Tibial artery (tissue), 4 donors: ENCODE results near the gene SYMPK.

Experiments used
- DNase-seq, 2 donors: peaks; one replicate each; pipeline ENCODE4 v3.0.0-alpha.2; 2019
- H3K27ac ChIP-seq, 2 donors: fragments of 200-600 bp; sonication (generic) in 1 of 2; 1 replicate in 1 of 2; 2 replicates in 1 of 2; pipeline ENCODE4 v1.5.1; 2018 to 2019; ENCODE audit warnings: mild to moderate bottlenecking in 1 of 2
- H3K27me3 ChIP-seq, 2 donors: fragments of 200-600 bp; sonication (generic) in 1 of 2; one replicate each; pipeline versions ENCODE4 v1.5.1 to v1.6.0; 2016 to 2019
- H3K36me3 ChIP-seq, 3 donors: fragments of 200-600 bp; sonication (generic) in 2 of 3; one replicate each; pipeline ENCODE4 v1.5.1; 2016 to 2019; ENCODE audit warnings: mild to moderate bottlenecking in 2 of 3
- H3K4me1 ChIP-seq, 4 donors: fragments of 200-600 bp; sonication (generic) in 2 of 4; 1 replicate in 3 of 4; 2 replicates in 1 of 4; pipeline ENCODE4 v1.5.1; 2016 to 2019
- H3K4me3 ChIP-seq, 2 donors: fragments of 200-600 bp; sonication (generic) in 1 of 2; 1 replicate in 1 of 2; 2 replicates in 1 of 2; pipeline ENCODE4 v1.5.1; 2018 to 2019; ENCODE audit warnings: mild to moderate bottlenecking in 2 of 2
- H3K9me3 ChIP-seq, 3 donors: fragments of 200-600 bp; sonication (generic) in 1 of 3; one replicate each; pipeline ENCODE4 v1.5.1; 2016 to 2019
- intact Hi-C: fragments of 100-400 bp; cut with DNase I; formaldehyde crosslinking; loops from one replicate; pipeline ENCODE4 v1.15.0; 2023; ENCODE audit warnings: low total_unique reads
- TF ChIP-seq, protein P1 (sequence below), 2 experiments: fragments of 200-600 bp in 1 of 2; fragments of 450-650 bp in 1 of 2; IDR thresholded peaks; one replicate each; pipeline ENCODE4 v1.5.1; 2017 to 2019; ENCODE audit warnings: antibody characterized with exemption in 2 of 2, mild to moderate bottlenecking in 1 of 2, moderate library complexity in 1 of 2

The SYMPK gene

DNA sequence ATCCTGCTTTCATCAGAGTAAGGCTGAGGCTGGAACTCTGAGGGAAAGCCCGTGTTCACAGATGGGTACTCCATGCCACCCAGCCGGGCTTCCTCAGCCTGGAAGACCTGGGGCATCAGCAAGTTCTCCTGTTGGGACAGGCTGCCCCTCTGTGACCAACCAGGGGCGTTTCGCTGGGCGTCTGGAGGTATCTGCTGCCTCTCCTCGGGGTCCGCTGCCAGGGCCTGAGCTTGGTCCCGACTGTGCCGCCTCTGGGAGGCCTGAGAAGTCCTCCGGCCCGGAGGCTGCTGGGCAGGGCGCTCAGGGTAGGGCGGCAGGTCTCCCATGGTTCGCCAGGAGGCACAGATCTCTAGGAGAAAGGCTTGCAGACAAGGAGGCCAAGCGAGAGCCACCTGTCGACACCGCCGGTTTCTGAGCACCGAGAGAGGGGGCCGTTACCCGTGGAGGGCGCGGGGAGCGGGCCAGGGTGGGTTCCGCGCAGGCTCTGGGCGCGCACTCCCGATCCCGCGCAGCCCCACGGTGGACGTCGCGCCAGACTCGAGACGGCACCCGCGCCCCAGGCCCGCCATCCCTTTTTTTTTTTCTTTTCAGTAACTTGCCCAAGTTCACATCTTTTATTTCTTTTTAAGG lies 48.0 kb downstream of the SYMPK start, which contains the start of gene RSPH6A:
Gene RSPH6A (minus strand): TSS at position 458 of the 630 bp plus-strand sequence. CDS start 132 bp downstream, at position 326.
- H3K9me3 ChIP-seq = no peaks in the 10 kb centered on the region
- TF ChIP-seq, protein P1, sequence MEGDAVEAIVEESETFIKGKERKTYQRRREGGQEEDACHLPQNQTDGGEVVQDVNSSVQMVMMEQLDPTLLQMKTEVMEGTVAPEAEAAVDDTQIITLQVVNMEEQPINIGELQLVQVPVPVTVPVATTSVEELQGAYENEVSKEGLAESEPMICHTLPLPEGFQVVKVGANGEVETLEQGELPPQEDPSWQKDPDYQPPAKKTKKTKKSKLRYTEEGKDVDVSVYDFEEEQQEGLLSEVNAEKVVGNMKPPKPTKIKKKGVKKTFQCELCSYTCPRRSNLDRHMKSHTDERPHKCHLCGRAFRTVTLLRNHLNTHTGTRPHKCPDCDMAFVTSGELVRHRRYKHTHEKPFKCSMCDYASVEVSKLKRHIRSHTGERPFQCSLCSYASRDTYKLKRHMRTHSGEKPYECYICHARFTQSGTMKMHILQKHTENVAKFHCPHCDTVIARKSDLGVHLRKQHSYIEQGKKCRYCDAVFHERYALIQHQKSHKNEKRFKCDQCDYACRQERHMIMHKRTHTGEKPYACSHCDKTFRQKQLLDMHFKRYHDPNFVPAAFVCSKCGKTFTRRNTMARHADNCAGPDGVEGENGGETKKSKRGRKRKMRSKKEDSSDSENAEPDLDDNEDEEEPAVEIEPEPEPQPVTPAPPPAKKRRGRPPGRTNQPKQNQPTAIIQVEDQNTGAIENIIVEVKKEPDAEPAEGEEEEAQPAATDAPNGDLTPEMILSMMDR (IDR thresholded peaks at IDR 0.05) = no peak
- DNase-seq = no peak
- H3K4me1 ChIP-seq = peaks cover 0 to 25% (median 7%) of the 10 kb centered on the region in 4 donors
- peaks cover 0 to 5% of the 10 kb centered on the region in 2 donors for H3K27me3 ChIP-seq
- H3K4me3 ChIP-seq = peak within 1 kb of the TSS in 1 of 2 donors; percentile 24
- intact Hi-C loops = loop anchor here (5.0 kb wide), 1 partner anchor 67 kb away; no protein-coding TSS in a partner anchor
- H3K27ac ChIP-seq = no peak within 1 kb of the TSS
- peaks cover 4 to 27% (median 17%) of the 10 kb centered on the region in 3 donors for H3K36me3 ChIP-seq

DNA sequence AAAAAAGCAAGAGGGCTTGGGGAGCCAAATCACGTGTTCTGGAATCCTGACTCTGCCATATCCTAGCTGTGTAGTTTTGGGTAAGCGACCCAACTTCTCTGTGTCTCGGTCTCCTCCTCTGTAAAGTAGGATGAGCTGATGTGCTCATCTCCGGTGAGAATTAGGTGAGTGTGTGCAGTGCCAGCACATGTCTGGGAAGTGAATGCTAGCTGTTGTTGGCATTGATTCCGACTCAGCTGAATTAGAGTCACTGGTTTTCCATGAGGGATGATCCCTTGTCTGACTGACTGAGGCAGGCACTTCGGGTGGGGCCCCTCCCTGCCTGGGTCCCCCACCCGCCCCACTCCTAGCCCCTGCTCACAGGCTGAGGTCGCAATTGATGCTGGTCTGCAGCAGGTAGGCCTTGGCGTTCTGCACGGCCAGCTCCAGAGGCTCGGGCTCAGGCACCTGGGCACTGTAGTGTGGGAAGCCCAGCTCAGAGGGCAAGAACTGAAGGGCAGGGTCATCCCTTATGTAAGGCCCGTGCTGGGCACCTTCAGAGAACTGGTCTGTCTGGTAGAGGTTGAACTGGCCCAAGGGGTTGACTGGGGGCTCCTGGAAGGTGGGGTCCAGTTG lies 48.7 kb downstream of the SYMPK start:
- Histone ChIP-seq H3K9me3 (no peaks in the 10 kb centered on the region), H3K27ac (no peak overlapping the region), H3K27me3 (peaks cover 0 to 5% of the 10 kb centered on the region in 2 donors), H3K4me1 (peaks cover 0 to 25% (median 10%) of the 10 kb centered on the region in 4 donors), H3K4me3 (no peak overlapping the region), H3K36me3 (peaks cover 0 to 20% (median 10%) of the 10 kb centered on the region in 3 donors)
- TF ChIP-seq, protein P1 (IDR thresholded peaks at IDR 0.05) = no peak
- intact Hi-C loops = no loop called here
- no peak for DNase-seq

DNA sequence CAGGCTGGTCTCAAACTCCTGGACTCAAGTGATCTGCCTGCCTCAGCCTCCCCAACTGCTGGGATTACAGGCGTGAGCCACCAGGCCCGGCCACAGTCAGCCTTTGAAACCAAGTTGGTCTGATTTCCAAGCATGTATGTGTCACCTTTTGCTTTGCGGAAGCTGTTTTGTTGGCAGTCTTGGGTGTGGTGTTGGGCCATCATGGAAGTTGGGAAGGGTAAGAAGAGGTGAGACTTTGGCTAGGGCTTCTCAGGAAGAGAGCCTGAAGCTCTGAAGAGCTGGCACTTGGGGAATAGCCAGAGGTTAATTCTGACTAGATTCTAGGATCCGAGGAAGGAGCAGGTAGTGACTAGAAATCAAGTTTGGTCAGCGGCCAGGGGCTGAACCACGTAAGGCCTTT lies 50.6 kb downstream of the SYMPK start:
- Histone ChIP-seq H3K27ac (no peak overlapping the region), H3K9me3 (no peaks in the 10 kb centered on the region), H3K27me3 (peaks cover 0 to 5% of the 10 kb centered on the region in 2 donors), H3K4me3 (no peak overlapping the region), H3K4me1 (peaks cover 0 to 23% (median 10%) of the 10 kb centered on the region in 4 donors), H3K36me3 (peaks cover 0 to 11% (median 0%) of the 10 kb centered on the region in 3 donors)
- no peak for DNase-seq
- TF ChIP-seq, protein P1 (IDR thresholded peaks at IDR 0.05) = no peak
- intact Hi-C loops = no loop called here

DNA sequence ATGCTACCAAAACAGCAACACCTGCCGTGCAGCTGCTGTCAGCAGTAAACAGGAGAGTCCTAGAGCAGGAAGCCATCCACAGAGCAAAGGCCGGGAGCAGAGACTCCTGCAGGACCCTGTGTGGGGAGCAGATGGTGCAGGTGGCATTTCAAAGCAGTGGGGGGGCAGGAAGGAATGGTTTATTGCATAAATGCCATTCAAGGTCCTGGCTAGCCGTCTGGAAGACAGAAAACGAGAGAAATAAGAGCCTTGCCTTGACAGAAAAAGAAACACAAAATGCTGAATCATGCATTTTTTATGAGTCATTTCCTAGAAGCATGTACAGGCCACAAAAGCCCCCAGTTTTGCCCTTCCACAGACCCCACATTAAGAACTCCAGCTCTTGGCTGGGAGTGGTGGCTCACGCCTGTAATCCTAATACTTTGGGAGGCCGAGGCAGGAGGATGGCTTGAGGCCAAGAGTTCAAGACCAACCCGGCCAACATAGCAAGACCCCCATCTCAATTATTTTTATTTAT lies 53.2 kb downstream of the SYMPK start:
- intact Hi-C loops = no loop called here

DNA sequence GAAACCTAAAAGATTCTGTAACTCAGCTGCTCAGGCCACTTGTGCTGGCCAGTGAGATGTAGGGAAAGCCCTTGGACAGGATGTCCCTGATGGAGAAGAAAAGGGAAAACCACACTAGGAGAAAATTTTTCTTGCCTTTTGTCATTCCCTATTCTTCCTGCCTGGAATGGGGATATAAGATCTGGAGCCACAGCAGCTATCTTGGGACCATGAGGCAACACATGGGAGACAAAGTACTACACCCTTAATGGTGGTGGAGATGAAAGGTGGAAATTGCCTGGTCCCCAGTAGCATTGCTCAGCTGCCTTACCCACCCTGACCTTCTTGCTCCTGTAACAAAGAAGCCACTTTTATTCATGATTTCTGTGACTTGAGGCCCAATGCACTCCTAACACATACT lies 57.2 kb downstream of the SYMPK start:
- no peaks in the 10 kb centered on the region for H3K27me3 ChIP-seq
- intact Hi-C loops = no loop called here
- TF ChIP-seq, protein P1 (IDR thresholded peaks at IDR 0.05) = no peak
- peaks cover 0 to 5% (median 0%) of the 10 kb centered on the region in 4 donors for H3K4me1 ChIP-seq
- H3K27ac ChIP-seq = no peak overlapping the region
- H3K9me3 ChIP-seq = no peaks in the 10 kb centered on the region
- H3K4me3 ChIP-seq = no peak overlapping the region
- DNase-seq = no peak
- H3K36me3 ChIP-seq = no peaks in the 10 kb centered on the region

More for the DNA sequence above, 53.2 kb downstream of the SYMPK start:
- Histone ChIP-seq H3K36me3 (peaks cover 0 to 5% (median 0%) of the 10 kb centered on the region in 3 donors), H3K27me3 (no peaks in the 10 kb centered on the region), H3K4me3 (no peak overlapping the region), H3K4me1 (peaks cover 0 to 5% (median 2%) of the 10 kb centered on the region in 4 donors), H3K27ac (no peak overlapping the region), H3K9me3 (no peaks in the 10 kb centered on the region)
- no peak for DNase-seq
- TF ChIP-seq, protein P1 (IDR thresholded peaks at IDR 0.05) = no peak
